Measurements from ENCODE around the gene PEF1. TPM values are rescaled to one million over a fixed set of nuclear protein-coding genes. Genes with fewer than 3 reads are reported as not detected.

The PEF1 gene
- total RNA-seq, 1 donor from 2014 or later = 53.3 TPM

- TF ChIP-seq POLR2AphosphoS5 (IDR thresholded peaks at IDR 0.05; ENCODE audit: insufficient read depth in 1 of 2, low read depth in 1 of 2) (no peak), POLR2A (IDR thresholded peaks at IDR 0.05) (no peak)
- TF ChIP-seq, protein P1, sequence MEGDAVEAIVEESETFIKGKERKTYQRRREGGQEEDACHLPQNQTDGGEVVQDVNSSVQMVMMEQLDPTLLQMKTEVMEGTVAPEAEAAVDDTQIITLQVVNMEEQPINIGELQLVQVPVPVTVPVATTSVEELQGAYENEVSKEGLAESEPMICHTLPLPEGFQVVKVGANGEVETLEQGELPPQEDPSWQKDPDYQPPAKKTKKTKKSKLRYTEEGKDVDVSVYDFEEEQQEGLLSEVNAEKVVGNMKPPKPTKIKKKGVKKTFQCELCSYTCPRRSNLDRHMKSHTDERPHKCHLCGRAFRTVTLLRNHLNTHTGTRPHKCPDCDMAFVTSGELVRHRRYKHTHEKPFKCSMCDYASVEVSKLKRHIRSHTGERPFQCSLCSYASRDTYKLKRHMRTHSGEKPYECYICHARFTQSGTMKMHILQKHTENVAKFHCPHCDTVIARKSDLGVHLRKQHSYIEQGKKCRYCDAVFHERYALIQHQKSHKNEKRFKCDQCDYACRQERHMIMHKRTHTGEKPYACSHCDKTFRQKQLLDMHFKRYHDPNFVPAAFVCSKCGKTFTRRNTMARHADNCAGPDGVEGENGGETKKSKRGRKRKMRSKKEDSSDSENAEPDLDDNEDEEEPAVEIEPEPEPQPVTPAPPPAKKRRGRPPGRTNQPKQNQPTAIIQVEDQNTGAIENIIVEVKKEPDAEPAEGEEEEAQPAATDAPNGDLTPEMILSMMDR (IDR thresholded peaks at IDR 0.05) = no peak
- Histone ChIP-seq H3K36me3 (peaks cover 0 to 64% of the 10 kb centered on the region in 2 donors), H3K4me3 (no peak overlapping the region), H3K9me3 (no peaks in the 10 kb centered on the region), H3K27ac (no peak overlapping the region), H3K4me1 (peaks cover 15% of the 10 kb centered on the region), H3K27me3 (no peaks in the 10 kb centered on the region)
- intact Hi-C loops (cut with DNase I) = no loop called here
- DNase-seq (ENCODE audit: extremely low spot score in 2 of 2) = no peak
These were observed 12.0 kb downstream of the PEF1 start for GRCh38 chr1:31632649-31633048.

DNA sequence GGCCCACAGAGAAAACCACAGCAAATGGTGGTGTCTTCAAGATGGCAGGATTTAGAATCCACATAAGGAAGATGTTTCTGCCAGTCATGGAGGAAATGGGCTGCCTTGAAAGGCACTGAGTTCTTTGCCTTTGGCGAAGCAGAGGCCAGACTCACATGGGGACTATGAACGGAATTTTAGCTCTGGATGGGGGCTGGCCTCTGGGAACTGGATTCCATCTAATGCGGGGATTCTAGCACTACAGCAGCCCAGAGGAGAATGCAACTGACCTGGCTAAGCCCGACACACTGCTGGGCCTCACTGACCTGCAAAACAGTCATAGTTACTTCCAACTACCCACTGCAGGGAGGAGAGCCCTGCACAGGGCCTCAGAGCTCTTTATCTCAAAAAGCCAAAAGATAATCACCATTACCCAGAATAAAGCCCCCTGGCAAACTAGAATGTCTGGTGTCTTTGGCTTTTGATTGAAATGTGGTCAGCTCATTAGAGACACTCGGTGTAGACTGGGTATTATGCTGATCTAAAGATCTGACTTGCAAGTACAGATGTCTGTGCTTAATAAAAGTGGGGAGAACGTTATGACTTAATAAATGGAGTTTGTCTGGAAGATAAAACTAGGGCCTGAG is 15.6 kb downstream of the PEF1 start:
- H3K4me1 ChIP-seq = peaks cover 27% of the 10 kb centered on the region
- H3K27ac ChIP-seq = no peak overlapping the region
- no peaks in the 10 kb centered on the region for H3K9me3 ChIP-seq
- peaks cover 0 to 57% of the 10 kb centered on the region in 2 donors for H3K36me3 ChIP-seq
- no peak overlapping the region for H3K4me3 ChIP-seq
- TF ChIP-seq POLR2A (IDR thresholded peaks at IDR 0.05) = no peak
- TF ChIP-seq, protein P1 (IDR thresholded peaks at IDR 0.05) = no peak
- no peak for TF ChIP-seq POLR2AphosphoS5 (IDR thresholded peaks at IDR 0.05; ENCODE audit: insufficient read depth in 1 of 2, low read depth in 1 of 2)
- no peak for DNase-seq (ENCODE audit: extremely low spot score in 2 of 2)
- no peaks in the 10 kb centered on the region for H3K27me3 ChIP-seq
- intact Hi-C loops (cut with DNase I) = no loop called here

DNA sequence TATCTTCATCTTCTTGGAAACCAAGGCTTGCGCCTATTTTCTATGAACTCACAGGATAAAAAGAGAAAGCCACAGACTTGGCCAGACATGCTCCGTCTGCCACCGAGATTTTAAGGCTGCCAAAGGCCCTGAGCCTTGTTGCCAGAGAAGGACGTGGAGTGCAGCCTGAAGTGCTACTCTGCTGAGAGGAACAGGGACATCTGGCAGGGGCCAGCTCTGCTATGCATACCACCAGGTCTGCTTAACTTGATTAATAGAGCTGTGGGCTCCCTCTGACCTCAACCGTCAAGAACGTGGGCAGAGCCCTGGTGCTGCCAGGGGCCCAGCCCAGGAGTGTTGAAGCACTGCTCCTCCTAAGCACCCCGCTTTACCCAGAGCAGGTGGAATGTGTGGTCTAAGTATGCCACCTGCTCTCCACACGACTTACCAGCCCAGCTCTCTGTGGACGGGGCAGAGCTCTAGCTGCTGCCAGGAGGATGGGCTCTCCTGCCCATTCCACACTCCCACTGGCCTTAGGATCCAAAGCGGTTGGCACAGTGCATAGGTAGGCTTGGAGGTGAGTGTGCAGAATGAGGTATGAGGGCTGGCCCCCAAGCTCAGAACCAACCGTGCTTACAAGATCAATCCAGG is 16.6 kb downstream of the PEF1 start:
- no peak overlapping the region for H3K27ac ChIP-seq
- intact Hi-C loops (cut with DNase I) = no loop called here
- no peaks in the 10 kb centered on the region for H3K9me3 ChIP-seq
- TF ChIP-seq POLR2A (IDR thresholded peaks at IDR 0.05) (no peak), POLR2AphosphoS5 (IDR thresholded peaks at IDR 0.05; ENCODE audit: insufficient read depth in 1 of 2, low read depth in 1 of 2) (no peak)
- TF ChIP-seq, protein P1 (IDR thresholded peaks at IDR 0.05) = no peak
- H3K4me3 ChIP-seq = no peak overlapping the region
- no peak for DNase-seq (ENCODE audit: extremely low spot score in 2 of 2)
- peaks cover 0 to 56% of the 10 kb centered on the region in 2 donors for H3K36me3 ChIP-seq
- H3K27me3 ChIP-seq = no peaks in the 10 kb centered on the region
- H3K4me1 ChIP-seq = peaks cover 27% of the 10 kb centered on the region

GRCh38 chr1:31627301-31627929 is 17.3 kb downstream of the PEF1 start:
- Histone ChIP-seq H3K4me3 (no peak overlapping the region), H3K9me3 (no peaks in the 10 kb centered on the region), H3K4me1 (peaks cover 27% of the 10 kb centered on the region), H3K36me3 (peaks cover 0 to 50% of the 10 kb centered on the region in 2 donors), H3K27me3 (no peaks in the 10 kb centered on the region), H3K27ac (no peak overlapping the region)
- DNase-seq (ENCODE audit: extremely low spot score in 2 of 2) = no peak
- TF ChIP-seq, protein P1 (IDR thresholded peaks at IDR 0.05) = no peak
- TF ChIP-seq POLR2A (IDR thresholded peaks at IDR 0.05) = no peak
- no peak for TF ChIP-seq POLR2AphosphoS5 (IDR thresholded peaks at IDR 0.05; ENCODE audit: insufficient read depth in 1 of 2, low read depth in 1 of 2)
- intact Hi-C loops (cut with DNase I) = no loop called here

Measured in vagina (tissue), 2 donors.